GM12878 (cell line): Measurements from ENCODE around the gene SLX4IP.

Experiments used
- ATF2 ChIP-seq: IDR thresholded peaks from 2 replicates; pipeline ENCODE4 v1.6.1; 2012; ENCODE audit warnings: low read length, inconsistent platforms
- CEBPB ChIP-seq, 2 experiments: fragments of 150-350 bp in 1 of 2; IDR thresholded peaks; 2 replicates each; pipeline ENCODE4 v1.6.1; 2012 to 2014; ENCODE audit warnings: low read depth in 2 of 2, low read length in 2 of 2, borderline replicate concordance in 1 of 2, inconsistent platforms in 1 of 2
- CTCF ChIP-seq, 3 experiments: IDR thresholded peaks in 2 of 3; conservative IDR thresholded peaks in 1 of 3; 2 replicates each; pipeline ENCODE4 v1.5.1; 2011; ENCODE audit warnings: low read depth in 3 of 3, low read length in 3 of 3, mild to moderate bottlenecking in 3 of 3, control low read depth in 2 of 3, moderate library complexity in 2 of 3, inconsistent platforms in 1 of 3, mixed read lengths in 1 of 3; ENCODE audit not compliant: control insufficient read depth in 2 of 3, insufficient read depth in 1 of 3; ENCODE audit errors: extremely low read depth in 1 of 3
- EP300 ChIP-seq, 2 experiments: fragments of 150-350 bp in 1 of 2; IDR thresholded peaks; 2 replicates each; pipeline ENCODE4 v1.6.1; 2011 to 2012; ENCODE audit warnings: low read depth in 2 of 2, low read length in 2 of 2, borderline replicate concordance in 1 of 2, improper control_type of control experiment in 1 of 2, inconsistent platforms in 1 of 2; ENCODE audit not compliant: control insufficient read depth in 1 of 2
- GABPA ChIP-seq: IDR thresholded peaks from 2 replicates; pipeline ENCODE4 v1.6.1; 2014; ENCODE audit warnings: antibody characterized with exemption, low read depth, mild to moderate bottlenecking, inconsistent platforms
- HDAC2 ChIP-seq: fragments of 200-600 bp; sonication (generic); IDR thresholded peaks from 2 replicates; pipeline ENCODE4 v1.6.1; 2017
- NFYA ChIP-seq: IDR thresholded peaks from 2 replicates; pipeline ENCODE4 v1.6.1; 2011; ENCODE audit warnings: low read depth, mild to moderate bottlenecking, low read length, improper control_type of control experiment, borderline replicate concordance
- POLR2A ChIP-seq: IDR thresholded peaks from 2 replicates; pipeline ENCODE4 v1.6.1; 2011; ENCODE audit warnings: low read depth, mild to moderate bottlenecking, low read length
- POLR2AphosphoS5 ChIP-seq: IDR thresholded peaks from 2 replicates; pipeline ENCODE4 v1.6.1; 2011; ENCODE audit warnings: mild to moderate bottlenecking, low read length, inconsistent platforms
- REST ChIP-seq: IDR thresholded peaks from 2 replicates; pipeline ENCODE4 v1.6.1; 2012; ENCODE audit warnings: mild to moderate bottlenecking, low read depth, low read length
- SPI1 ChIP-seq: IDR thresholded peaks from 2 replicates; pipeline ENCODE4 v1.6.1; 2011; ENCODE audit warnings: low read depth, mild to moderate bottlenecking, low read length, moderate library complexity, borderline replicate concordance; ENCODE audit not compliant: insufficient read depth

GRCh38 chr20:10645205-10645570, 210.1 kb downstream of the SLX4IP start:
- TF ChIP-seq GABPA (no peak), REST (no peak), POLR2A (no peak), EP300 (IDR thresholded peaks at IDR 0.05; ENCODE audit: borderline replicate concordance in 1 of 2, control insufficient read depth in 1 of 2, low read depth in 2 of 2, low read length in 2 of 2) (no peak), ATF2 (no peak), CEBPB (IDR thresholded peaks at IDR 0.05; ENCODE audit: borderline replicate concordance in 1 of 2, low read depth in 2 of 2, low read length in 2 of 2) (no peak), CTCF (IDR thresholded peaks at IDR 0.05 in 2 of 3, conservative IDR thresholded peaks at IDR 0.05 in 1 of 3; ENCODE audit: control insufficient read depth in 2 of 3, extremely low read depth in 1 of 3, insufficient read depth in 1 of 3, low read depth in 3 of 3, low read length in 3 of 3) (no peak), NFYA (no peak), POLR2AphosphoS5 (no peak), SPI1 (no peak), HDAC2 (no peak)
